Upper lobe of right lung (tissue), 1 donor: ENCODE results near the gene TBC1D23. TPM values are rescaled to one million over a fixed set of nuclear protein-coding genes. Genes with fewer than 3 reads are reported as not detected.
"Not testable (repeated sequence)": the region's sequence is repeated elsewhere in the genome, so short reads cannot be mapped to it uniquely, and the experiment has no call there.

Source experiments
- ATAC-seq: fragments of 200-7000 bp; cut with Tn5 transposase; one replicate; pipeline ENCODE4 v1.9.1; 2020; ENCODE audit warnings: mild to moderate bottlenecking, moderate library complexity
- DNase-seq: peaks from one replicate; pipeline ENCODE4 v3.0.0-alpha.2; 2020
- H3K27ac ChIP-seq: fragments of 200-600 bp; one replicate; pipeline ENCODE4 v1.8.0; 2022
- H3K27me3 ChIP-seq: fragments of 200-600 bp; one replicate; pipeline ENCODE4 v1.8.0; 2022; ENCODE audit warnings: mild to moderate bottlenecking
- H3K36me3 ChIP-seq: fragments of 200-600 bp; one replicate; pipeline ENCODE4 v1.8.0; 2022
- H3K4me1 ChIP-seq: fragments of 200-600 bp; one replicate; pipeline ENCODE4 v1.8.0; 2022
- H3K4me3 ChIP-seq: fragments of 200-600 bp; one replicate; pipeline ENCODE4 v1.8.0; 2022; ENCODE audit warnings: mild to moderate bottlenecking
- H3K9me3 ChIP-seq: fragments of 200-600 bp; one replicate; pipeline ENCODE4 v1.8.0; 2022
- CTCF ChIP-seq: fragments of 200-600 bp; IDR thresholded peaks from one replicate; pipeline ENCODE4 v1.8.0; 2022; ENCODE audit warnings: antibody characterized with exemption
- intact Hi-C: fragments of 100-400 bp; cut with DNase I; formaldehyde crosslinking; loops from one replicate; pipeline ENCODE4 v1.11.0; 2022
- total RNA-seq: library from RNA; stranded (reverse); fragmentation: NEBNext Ultra II Directional; extraction: Animal tissue kit (Norgen Biotek cat#: 25700); gene quantifications from one replicate; pipeline ENCODE4 v1.2.1, GENCODE V29; 2021
- donor health status: DM: no; HTN: yes; CAD: no; lungs with severe emphysema.

The TBC1D23 gene
- total RNA-seq, 1 donor from 2014 or later = 47.4 TPM

GRCh38 chr3:100324044-100324443 is 63.3 kb downstream of the TBC1D23 start:
- no peaks in the 10 kb centered on the region for H3K27me3 ChIP-seq
- no peaks in the 10 kb centered on the region for H3K4me1 ChIP-seq
- TF ChIP-seq CTCF = no peak
- no peak overlapping the region for H3K27ac ChIP-seq
- H3K9me3 ChIP-seq = no peaks in the 10 kb centered on the region
- intact Hi-C loops = no loop called here
- peaks cover 51% of the 10 kb centered on the region for H3K36me3 ChIP-seq
- ATAC-seq (no peak), DNase-seq (no peak)
- H3K4me3 ChIP-seq = no peak overlapping the region

- DNase-seq = no peak
- Histone ChIP-seq H3K9me3 (no peaks in the 10 kb centered on the region), H3K4me1 (no peaks in the 10 kb centered on the region), H3K27ac (no peak overlapping the region), H3K4me3 (no peak overlapping the region), H3K27me3 (no peaks in the 10 kb centered on the region), H3K36me3 (peaks cover 34% of the 10 kb centered on the region)
- no peak for TF ChIP-seq CTCF
- ATAC-seq = no peak
- intact Hi-C loops = no loop called here
Observed at GRCh38 chr3:100325827-100326226, 65.0 kb downstream of the TBC1D23 start.

GRCh38 chr3:100327377-100327776 is 66.6 kb downstream of the TBC1D23 start:
- DNase-seq, intact Hi-C loops: not testable (repeated sequence)

GRCh38 chr3:100329800-100330489 is 69.2 kb downstream of the TBC1D23 start:
- Histone ChIP-seq H3K4me3 (no peak overlapping the region), H3K27ac (no peak overlapping the region), H3K9me3 (no peaks in the 10 kb centered on the region), H3K36me3 (peaks cover 15% of the 10 kb centered on the region), H3K4me1 (no peaks in the 10 kb centered on the region), H3K27me3 (no peaks in the 10 kb centered on the region)
- TF ChIP-seq CTCF = no peak
- intact Hi-C loops = no loop called here
- no peak for DNase-seq
- ATAC-seq = no peak

More at GRCh38 chr3:100327377-100327776, 66.6 kb downstream of the TBC1D23 start:
- ATAC-seq, H3K9me3 ChIP-seq, H3K4me1 ChIP-seq, H3K27ac ChIP-seq, H3K4me3 ChIP-seq, H3K27me3 ChIP-seq: not testable (repeated sequence)
- peaks cover 26% of the 10 kb centered on the region for H3K36me3 ChIP-seq

- Histone ChIP-seq H3K36me3 (peaks cover 8% of the 10 kb centered on the region), H3K27ac (no peak overlapping the region), H3K27me3 (no peaks in the 10 kb centered on the region), H3K4me3 (no peak overlapping the region), H3K4me1 (peaks cover 6% of the 10 kb centered on the region), H3K9me3 (no peaks in the 10 kb centered on the region)
- DNase-seq (no peak), ATAC-seq (no peak)
- no peak for TF ChIP-seq CTCF
- intact Hi-C loops = no loop called here
Observed at GRCh38 chr3:100330651-100331050, 69.9 kb downstream of the TBC1D23 start.

- Histone ChIP-seq H3K4me1 (peaks cover 6% of the 10 kb centered on the region), H3K36me3 (no peaks in the 10 kb centered on the region), H3K4me3 (no peak overlapping the region), H3K9me3 (no peaks in the 10 kb centered on the region), H3K27me3 (no peaks in the 10 kb centered on the region), H3K27ac (no peak overlapping the region)
- DNase-seq = no peak
- intact Hi-C loops = no loop called here
- no peak for TF ChIP-seq CTCF
- no peak for ATAC-seq
Observed at GRCh38 chr3:100331660-100332059, 70.9 kb downstream of the TBC1D23 start.
